ENCODE results near the gene ADGRV1.

- no peak for TF ChIP-seq POLR2AphosphoS5 (IDR thresholded peaks at IDR 0.05; ENCODE audit: borderline replicate concordance, low read depth, low read length)
- TF ChIP-seq EZH2 (IDR thresholded peaks at IDR 0.05) = no peak
- no peak for TF ChIP-seq FOXP2 (optimal IDR thresholded peaks at IDR 0.05; ENCODE audit: control extremely low read depth, extremely low read length, insufficient read depth)
Observed at GRCh38 chr5:91025956-91026355, 467.4 kb downstream of the ADGRV1 start.

Data from SK-N-MC (cell line).